ENCODE results near the gene COMMD8. TPM values are rescaled to one million over a fixed set of nuclear protein-coding genes. Genes with fewer than 3 reads are reported as not detected.

Gene COMMD8
- total and polyA plus RNA-seq, 11 donors = 4.6 to 27.9 (median 18.4) TPM

GRCh38 chr4:47474799-47475198, 11.3 kb upstream of the COMMD8 start:
- Histone ChIP-seq H3K4me1 (no peaks in the 10 kb centered on the region), H3K9me3 (no peaks in the 10 kb centered on the region), H3K4me3 (no peak overlapping the region), H3K27ac (no peak overlapping the region), H3K36me3 (no peaks in the 10 kb centered on the region), H3K27me3 (no peaks in the 10 kb centered on the region)
- ATAC-seq (no peak), DNase-seq (no peak)
- WGBS, 4 donors = 48 to 61% (median 55%) methylated on average over 4 of the region's 4 CpGs
- intact Hi-C loops (cut with DNase I) = loop anchor here in 1 of 10 donors (5.0 kb wide), 1 partner anchor 93 kb away; no protein-coding TSS in a partner anchor
- TF ChIP-seq POLR2A (IDR thresholded peaks at IDR 0.05) (no peak), CTCF (IDR thresholded peaks at IDR 0.05) (no peak)

GRCh38 chr4:47473141-47473750, 9.7 kb upstream of the COMMD8 start:
- Histone ChIP-seq H3K4me1 (no peaks in the 10 kb centered on the region), H3K4me3 (no peak overlapping the region), H3K9me3 (no peaks in the 10 kb centered on the region), H3K36me3 (no peaks in the 10 kb centered on the region), H3K27ac (no peak overlapping the region), H3K27me3 (no peaks in the 10 kb centered on the region)
- intact Hi-C loops (cut with DNase I) = no loop called here
- ATAC-seq (no peak), DNase-seq (no peak)
- 87 to 91% (median 90%) methylated on average over 3 of the region's 3 CpGs for WGBS, 4 donors
- TF ChIP-seq POLR2A (IDR thresholded peaks at IDR 0.05) (no peak), CTCF (IDR thresholded peaks at IDR 0.05) (no peak)

- Histone ChIP-seq H3K4me3 (no peak overlapping the region), H3K27ac (no peak overlapping the region), H3K9me3 (no peaks in the 10 kb centered on the region), H3K36me3 (no peaks in the 10 kb centered on the region), H3K4me1 (no peaks in the 10 kb centered on the region), H3K27me3 (no peaks in the 10 kb centered on the region)
- WGBS, 4 donors = 85 to 97% (median 91%) methylated on average over 2 of the region's 2 CpGs
- ATAC-seq = no peak
- intact Hi-C loops (cut with DNase I) = no loop called here
- no peak for DNase-seq
- TF ChIP-seq POLR2A (IDR thresholded peaks at IDR 0.05) (no peak), CTCF (IDR thresholded peaks at IDR 0.05) (no peak)
These were observed 8.1 kb upstream of the COMMD8 start for GRCh38 chr4:47471591-47471990.

GRCh38 chr4:47471064-47471463, 7.6 kb upstream of the COMMD8 start:
- H3K4me3 ChIP-seq = no peak overlapping the region
- H3K4me1 ChIP-seq = no peaks in the 10 kb centered on the region
- no peaks in the 10 kb centered on the region for H3K36me3 ChIP-seq
- DNase-seq (no peak), ATAC-seq (no peak)
- intact Hi-C loops (cut with DNase I) = no loop called here
- 56 to 82% (median 69%) methylated on average over 4 of the region's 4 CpGs for WGBS, 4 donors
- no peaks in the 10 kb centered on the region for H3K9me3 ChIP-seq
- H3K27ac ChIP-seq = no peak overlapping the region
- TF ChIP-seq CTCF (IDR thresholded peaks at IDR 0.05) (no peak), POLR2A (IDR thresholded peaks at IDR 0.05) (no peak)
- no peaks in the 10 kb centered on the region for H3K27me3 ChIP-seq

All from heart left ventricle (tissue), 16 donors.